Epithelial cell of proximal tubule (primary cell): ENCODE results near the gene UCP2. TPM values are rescaled to one million over a fixed set of nuclear protein-coding genes. Genes with fewer than 3 reads are reported as not detected.

Source experiments
- DNase-seq: peaks from one replicate; pipeline ENCODE4 v3.0.0-alpha.2; 2011; ENCODE audit warnings: low read depth
- H3K4me3 ChIP-seq: 2 replicates; pipeline ENCODE4 v1.5.1; 2011; ENCODE audit warnings: low read depth, mild to moderate bottlenecking, low read length
- CTCF ChIP-seq: conservative IDR thresholded peaks from 2 replicates; pipeline ENCODE4 v1.5.1; 2012; ENCODE audit warnings: low read depth, mild to moderate bottlenecking, low read length
- total RNA-seq: library from RNA; depleted of rRNA; stranded (reverse); fragments of >200 nt; gene quantifications from 2 replicates; pipeline ENCODE4 v1.2.3, GENCODE V29; 2015

UCP2 gene
- total RNA-seq, 1 donor from 2014 or later, result 86.2 TPM

GRCh38 chr11:74009675-74010305 is 27.1 kb upstream of the UCP2 start:
- no peak for DNase-seq
- no peak overlapping the region for H3K4me3 ChIP-seq
- no peak for TF ChIP-seq CTCF

- TF ChIP-seq CTCF, result no peak
- DNase-seq, result no peak
- H3K4me3 ChIP-seq, result no peak overlapping the region
Measured at GRCh38 chr11:74009230-74009547, 26.5 kb upstream of the UCP2 start.

GRCh38 chr11:74008373-74009229 is 26.0 kb upstream of the UCP2 start, which contains the start of gene UCP3:
UCP3 (minus strand) TSS chr11:74009085; CDS start chr11:74007042, 2,043 bp downstream.
- DNase-seq, result no peak
- no peak within 1 kb of the TSS for H3K4me3 ChIP-seq
- no peak for TF ChIP-seq CTCF

DNA sequence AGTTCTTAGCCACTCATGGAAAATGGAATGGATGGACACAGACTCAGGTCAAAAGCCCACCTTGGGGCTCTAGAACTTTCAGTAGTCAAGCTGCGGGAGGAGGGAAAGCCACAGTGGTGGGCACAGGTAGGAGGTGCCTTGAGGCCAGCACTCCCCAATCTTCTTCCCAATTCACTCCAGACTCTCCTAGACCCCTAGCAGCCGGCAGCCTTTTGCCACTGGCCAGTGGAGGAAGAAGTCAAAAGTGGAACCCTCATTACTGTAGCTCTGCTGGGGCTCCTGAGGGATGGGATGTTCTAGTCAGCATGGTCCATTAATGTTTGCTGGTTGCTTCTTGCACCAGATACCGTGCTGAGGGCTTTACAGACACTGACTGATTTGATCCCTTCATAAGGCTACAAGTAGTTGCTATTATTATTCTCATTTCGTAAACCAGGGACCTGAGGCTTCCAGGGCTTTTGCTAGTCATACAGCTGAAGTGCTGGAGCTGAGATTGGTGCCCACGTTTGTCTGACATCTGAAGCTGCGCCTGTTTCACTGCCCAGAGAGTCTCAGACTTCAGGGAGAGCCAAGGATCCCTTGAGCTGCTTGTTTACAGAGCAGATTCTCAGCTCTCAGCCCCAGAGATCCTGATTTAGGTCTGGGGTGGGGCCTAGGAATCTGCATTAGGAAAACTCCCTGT is 25.2 kb upstream of the UCP2 start:
- no peak for TF ChIP-seq CTCF
- no peak overlapping the region for H3K4me3 ChIP-seq
- DNase-seq, result no peak

DNA sequence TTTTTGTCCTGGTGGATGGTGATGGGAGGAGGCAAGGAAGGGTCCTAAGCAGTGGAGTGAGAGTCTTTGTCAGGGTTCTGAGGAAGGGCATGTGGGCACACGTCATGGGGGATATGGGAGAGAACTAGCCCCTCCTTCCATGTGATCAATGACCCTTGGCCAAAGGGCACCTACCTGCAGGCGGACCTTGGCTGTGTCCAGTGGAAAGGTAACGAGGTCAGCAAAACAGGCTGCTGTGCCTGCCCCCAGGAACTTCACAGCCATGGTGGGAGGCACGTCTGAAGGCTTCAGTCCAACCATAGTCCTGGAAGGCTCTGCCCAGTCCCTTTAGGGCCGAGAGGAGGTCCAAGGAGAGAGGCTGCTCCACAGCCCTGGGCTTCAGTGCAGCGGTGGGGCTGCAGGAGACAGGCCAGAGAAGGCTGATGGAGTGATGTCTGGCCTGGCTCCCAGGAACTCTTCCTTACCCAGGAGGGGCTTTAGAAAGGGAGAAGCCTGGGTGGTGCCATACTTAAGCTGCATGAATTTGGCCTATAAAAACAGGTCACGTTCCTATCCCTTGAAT is 24.2 kb upstream of the UCP2 start:
- TF ChIP-seq CTCF, result no peak
- no peak for DNase-seq
- no peak overlapping the region for H3K4me3 ChIP-seq

DNA sequence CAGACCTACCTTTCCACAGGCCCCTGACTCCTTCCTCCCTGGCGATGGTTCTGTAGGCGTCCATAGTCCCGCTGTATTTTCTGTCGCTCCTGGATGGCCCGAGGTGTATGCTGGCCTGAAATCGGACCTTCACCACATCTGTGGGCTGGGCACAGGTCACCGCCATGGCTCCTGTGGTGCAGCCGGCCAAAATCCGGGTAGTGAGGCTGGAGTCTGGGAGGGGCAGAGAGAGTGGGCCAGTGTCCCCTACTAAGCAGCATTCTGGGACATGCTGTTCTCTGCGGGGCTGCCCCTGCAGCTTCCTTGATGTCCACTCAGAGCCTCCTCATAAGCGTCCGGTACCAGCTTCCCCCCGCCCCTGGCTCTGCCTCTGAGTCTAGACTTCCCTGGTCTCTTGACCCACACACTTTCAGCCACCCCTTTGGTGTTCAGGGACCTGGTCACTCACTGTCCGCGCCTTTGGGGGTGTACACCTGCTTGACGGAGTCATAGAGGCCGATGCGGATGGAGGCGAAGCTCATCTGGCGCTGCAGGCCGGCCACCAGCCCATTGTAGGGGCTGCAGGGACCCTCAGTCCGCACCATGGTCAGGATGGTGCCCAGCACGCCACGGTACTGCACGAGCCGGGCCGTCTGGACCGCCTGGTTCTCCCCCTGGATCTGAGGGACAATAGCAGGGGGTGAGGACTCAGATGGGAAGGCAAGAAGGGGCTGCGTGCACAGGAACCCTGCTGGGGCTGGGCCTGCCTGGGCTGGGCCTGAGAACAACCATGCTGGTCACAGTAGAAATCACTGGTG is 23.3 kb upstream of the UCP2 start:
- no peak overlapping the region for H3K4me3 ChIP-seq
- DNase-seq, result no peak
- no peak for TF ChIP-seq CTCF
